Stimulated activated CD4-positive, alpha-beta T cell treated with anti-CD3 and anti-CD28 coated beads, TNF-alpha, amount 100 ng/mL, for 4 hours (primary cell): Measurements from ENCODE around the gene TBL3.
A peak's percentile ranks its signal among the peaks of the same experiment; 100 is the strongest.
"Not testable (repeated sequence)": the region's sequence is repeated elsewhere in the genome, so short reads cannot be mapped to it uniquely, and the experiment has no call there.

ENCODE experiments used
- DNase-seq, 3 experiments: peaks; one replicate each; pipeline ENCODE4 v3.0.0-alpha.2; 2020; ENCODE audit warnings: low read depth in 3 of 3

TBL3 gene

GRCh38 chr16:1998852-1999801 is 27.3 kb downstream of the TBL3 start:
- no peak for DNase-seq

DNA sequence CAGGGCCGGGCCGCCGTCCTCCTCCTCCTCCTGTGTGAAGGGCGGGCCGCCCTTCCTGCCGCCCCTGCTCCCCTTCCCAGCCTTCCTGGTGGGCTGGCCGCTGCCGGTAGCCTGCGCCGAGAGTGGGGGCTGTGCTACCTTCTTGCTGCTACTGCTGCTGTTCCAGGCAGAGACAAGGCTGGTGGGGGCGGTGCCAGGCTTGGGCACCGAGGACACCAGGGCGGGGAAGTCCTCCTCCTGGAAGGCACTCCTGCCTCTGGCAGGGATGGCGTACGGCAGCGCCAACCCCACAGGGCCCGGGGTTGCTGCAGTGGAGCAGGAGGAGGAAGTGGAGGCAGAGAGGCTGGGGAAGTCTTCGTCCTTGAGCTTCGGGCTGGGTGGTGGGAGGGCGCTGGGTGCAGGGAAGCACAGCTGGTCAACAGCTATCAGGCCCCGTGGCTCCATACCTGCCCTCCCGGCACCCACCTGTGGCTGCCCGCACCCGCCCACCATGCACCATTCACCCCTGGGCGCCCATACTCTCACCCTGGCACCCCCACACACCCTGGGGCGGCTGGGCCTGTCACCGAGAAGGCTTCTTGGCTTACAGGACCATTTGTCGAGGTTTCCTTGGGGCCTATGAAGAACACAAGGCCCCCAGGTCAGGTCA is 28.1 kb downstream of the TBL3 start:
- no peak for DNase-seq

DNA sequence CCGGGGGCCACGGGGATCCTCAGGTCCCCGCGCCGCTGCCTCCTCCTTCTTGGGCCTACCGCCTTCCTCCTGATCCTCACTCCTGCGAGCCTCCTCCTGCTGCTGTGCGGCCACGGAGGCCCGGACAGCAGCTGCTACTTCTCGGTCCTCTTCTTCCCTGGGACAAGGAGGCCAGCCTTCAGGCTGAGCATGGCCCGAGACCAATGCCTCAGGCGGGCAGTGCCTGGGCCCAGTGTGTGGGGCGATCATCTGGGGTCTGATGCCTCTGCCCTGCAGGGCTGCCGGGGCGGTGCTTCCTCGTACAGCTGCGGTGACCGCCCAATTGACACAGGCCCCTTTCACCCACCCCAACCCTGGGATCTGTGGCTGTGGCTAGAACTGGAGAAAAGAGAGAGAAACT is 29.2 kb downstream of the TBL3 start:
- DNase-seq = no peak

DNA sequence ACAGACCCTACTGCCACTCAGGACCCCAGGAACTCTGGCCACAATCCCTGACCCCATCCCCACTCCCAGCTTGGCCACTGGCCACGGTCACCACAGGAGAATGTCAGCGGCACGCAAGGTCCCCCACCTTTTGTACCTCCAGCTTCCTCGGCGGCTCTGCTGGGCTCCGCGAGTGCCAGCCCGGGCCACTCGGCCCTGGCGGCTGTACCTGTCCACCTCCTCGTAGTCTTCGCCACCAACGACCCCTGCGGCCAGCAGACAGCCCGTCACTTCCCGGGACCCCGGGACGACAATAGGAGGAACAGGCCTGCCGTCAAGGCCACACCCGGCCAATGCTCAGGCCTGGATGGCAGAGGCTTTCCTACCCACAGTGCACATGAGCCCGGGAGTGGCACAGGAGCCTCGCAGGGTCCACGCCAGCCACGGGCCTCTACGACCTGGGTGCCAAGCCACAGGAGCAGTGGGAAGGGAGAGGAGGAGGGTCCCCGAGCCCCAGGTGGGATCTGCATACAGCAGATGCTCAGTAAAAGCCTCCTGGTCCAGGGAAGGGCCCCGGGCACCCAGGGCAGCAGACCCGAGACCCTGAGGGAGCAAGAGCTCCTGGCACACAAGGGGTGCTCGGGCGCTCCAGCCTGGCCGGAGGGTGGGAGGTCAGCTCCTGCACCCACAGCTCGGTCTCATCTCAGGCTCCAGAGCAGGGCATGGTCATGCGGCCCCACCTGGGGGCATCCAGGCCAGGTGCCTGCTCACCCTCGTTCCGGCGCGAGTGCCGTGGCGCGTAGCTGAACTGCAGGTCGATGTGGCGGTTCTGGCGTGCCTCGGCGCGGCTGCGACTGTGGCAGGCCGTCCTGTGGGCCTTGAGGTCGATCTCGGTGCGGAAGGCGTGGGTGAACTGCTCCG is 29.9 kb downstream of the TBL3 start:
- no peak for DNase-seq

GRCh38 chr16:2002406-2003230 is 30.8 kb downstream of the TBL3 start:
- DNase-seq = no peak

- no peak for DNase-seq
Measured at GRCh38 chr16:2003231-2003826, 31.5 kb downstream of the TBL3 start.

DNA sequence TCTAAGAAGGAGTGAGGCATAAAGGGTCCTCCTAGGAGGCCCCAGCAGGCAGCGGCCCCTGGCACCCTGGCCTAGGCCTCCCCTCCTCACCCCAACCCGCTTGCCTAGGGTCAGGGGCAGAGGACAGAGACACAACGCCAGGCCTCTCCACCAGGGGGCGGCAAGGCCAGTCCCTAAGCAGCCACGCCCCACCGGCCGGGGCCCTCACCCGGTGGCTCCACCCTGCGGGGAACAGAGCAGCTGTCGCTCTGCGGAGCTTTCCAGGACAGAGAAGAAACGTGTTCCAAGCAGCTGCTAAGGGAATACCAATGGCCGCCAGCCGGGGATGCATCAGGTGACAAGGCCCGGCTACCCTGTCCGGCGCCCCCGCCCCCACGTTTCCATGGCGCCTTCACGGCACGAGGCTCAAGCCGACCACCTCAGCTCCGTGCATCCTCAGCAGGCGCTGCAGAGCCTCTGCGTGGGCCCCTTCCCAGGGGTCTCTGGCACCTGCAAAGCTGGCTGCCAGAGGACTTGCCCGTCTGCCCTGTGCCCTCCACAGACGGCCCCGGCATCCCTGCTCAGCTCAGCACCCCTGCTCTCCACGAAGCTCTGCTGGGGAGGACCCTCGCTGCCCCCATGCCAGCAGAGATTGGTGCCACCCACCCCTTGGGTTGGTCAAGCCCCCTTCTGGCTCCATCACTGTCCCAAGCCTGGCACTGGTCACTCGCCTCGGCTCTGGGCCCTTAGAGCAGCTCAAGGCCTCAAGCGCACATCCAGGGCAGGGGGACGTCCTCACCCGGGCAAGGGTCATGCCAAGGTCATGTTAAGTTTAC is 32.2 kb downstream of the TBL3 start:
- DNase-seq = peak; percentile 68 to 80 (median 76)

- DNase-seq = no peak
Measured at GRCh38 chr16:2004795-2005517, 33.1 kb downstream of the TBL3 start.

DNA sequence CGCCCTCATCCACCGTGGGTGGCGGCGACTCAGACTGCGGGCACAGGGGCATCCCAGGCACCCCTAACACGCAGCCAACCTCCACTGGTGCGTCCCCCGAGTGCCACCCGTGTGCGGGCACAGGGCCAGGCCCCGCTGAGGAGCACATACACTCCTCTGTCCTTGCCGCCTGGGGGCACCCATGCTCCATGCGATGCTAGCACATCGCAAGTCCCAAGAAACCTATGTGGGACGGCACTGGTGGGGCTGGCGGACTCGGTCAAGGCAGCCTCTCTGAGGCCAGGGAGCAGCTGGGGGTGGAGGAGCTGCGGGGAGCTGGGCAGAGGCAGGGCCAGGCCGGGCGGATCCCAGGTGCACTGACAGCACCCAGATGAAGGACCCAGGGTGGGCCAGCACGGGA is 33.8 kb downstream of the TBL3 start:
- DNase-seq = no peak

- DNase-seq = no peak
Measured at GRCh38 chr16:2006317-2006716, 34.5 kb downstream of the TBL3 start.

GRCh38 chr16:2007081-2007836 is 35.4 kb downstream of the TBL3 start:
- no peak for DNase-seq

GRCh38 chr16:2008009-2008526 is 36.2 kb downstream of the TBL3 start:
- no peak for DNase-seq

- DNase-seq = no peak
Measured at GRCh38 chr16:2008631-2009163, 36.8 kb downstream of the TBL3 start.

- DNase-seq = no peak
Measured at GRCh38 chr16:2009164-2009711, 37.4 kb downstream of the TBL3 start.

GRCh38 chr16:2009791-2010510 is 38.1 kb downstream of the TBL3 start, which contains the start of gene ZNF598:
Gene ZNF598 (minus strand): TSS chr16:2009821.
- peak; percentile 58 to 62 (median 61) for DNase-seq

GRCh38 chr16:2011726-2012125 is 39.9 kb downstream of the TBL3 start:
- DNase-seq = not testable (repeated sequence)

GRCh38 chr16:2013527-2013926 is 41.7 kb downstream of the TBL3 start:
- no peak for DNase-seq
